ENCODE results near the gene LDLRAD4. TPM values are rescaled to one million over a fixed set of nuclear protein-coding genes. Genes with fewer than 3 reads are reported as not detected.
A peak's percentile ranks its signal among the peaks of the same experiment; 100 is the strongest.

The LDLRAD4 gene
- total RNA-seq, 2 experiments from 2014 or later = 37.3 to 38.5 TPM

DNA sequence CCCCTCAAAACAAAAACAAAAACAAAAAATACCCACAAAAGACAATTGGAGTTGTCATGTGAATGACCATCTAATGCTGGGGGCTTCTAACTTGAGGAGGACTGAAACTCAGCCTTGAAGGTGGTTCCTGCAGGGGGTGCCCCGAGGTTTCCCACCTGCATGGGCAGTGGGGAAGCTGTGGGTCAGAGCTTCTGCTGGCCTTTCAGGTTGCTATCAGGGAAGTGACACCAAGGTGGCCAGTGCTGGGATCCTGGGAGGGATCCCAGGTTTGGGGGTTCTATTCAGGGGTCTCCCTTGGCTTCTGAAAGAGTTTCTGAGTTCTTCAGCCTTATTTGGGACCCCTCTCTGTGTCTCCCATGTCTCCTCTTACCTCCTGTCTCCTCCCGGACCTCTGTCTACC is 62.8 kb downstream of the LDLRAD4 start:
- H3K36me3 Mint-ChIP-seq (ENCODE audit: low read depth) = peaks cover 25% of the 10 kb centered on the region
- ATAC-seq (no peak), DNase-seq (no peak)
- no peaks in the 10 kb centered on the region for H3K27me3 Mint-ChIP-seq
- CTCF ChIA-PET = interaction anchor here (1.0 to 1.7 kb wide), 3 partner anchors 13 to 65 kb away, joined by 3 read pairs; no protein-coding TSS in a partner anchor
- H3K4me3 Mint-ChIP-seq = no peak overlapping the region
- H3K27ac Mint-ChIP-seq = peak overlapping the region; percentile 81
- H3K4me1 Mint-ChIP-seq (ENCODE audit: low read depth) = peaks cover 87% of the 10 kb centered on the region
- POLR2A ChIA-PET = interaction anchor here (0.9 kb wide), 1 partner anchor 20 kb away, joined by 3 read pairs; no protein-coding TSS in a partner anchor
- TF ChIP-seq, protein P1, sequence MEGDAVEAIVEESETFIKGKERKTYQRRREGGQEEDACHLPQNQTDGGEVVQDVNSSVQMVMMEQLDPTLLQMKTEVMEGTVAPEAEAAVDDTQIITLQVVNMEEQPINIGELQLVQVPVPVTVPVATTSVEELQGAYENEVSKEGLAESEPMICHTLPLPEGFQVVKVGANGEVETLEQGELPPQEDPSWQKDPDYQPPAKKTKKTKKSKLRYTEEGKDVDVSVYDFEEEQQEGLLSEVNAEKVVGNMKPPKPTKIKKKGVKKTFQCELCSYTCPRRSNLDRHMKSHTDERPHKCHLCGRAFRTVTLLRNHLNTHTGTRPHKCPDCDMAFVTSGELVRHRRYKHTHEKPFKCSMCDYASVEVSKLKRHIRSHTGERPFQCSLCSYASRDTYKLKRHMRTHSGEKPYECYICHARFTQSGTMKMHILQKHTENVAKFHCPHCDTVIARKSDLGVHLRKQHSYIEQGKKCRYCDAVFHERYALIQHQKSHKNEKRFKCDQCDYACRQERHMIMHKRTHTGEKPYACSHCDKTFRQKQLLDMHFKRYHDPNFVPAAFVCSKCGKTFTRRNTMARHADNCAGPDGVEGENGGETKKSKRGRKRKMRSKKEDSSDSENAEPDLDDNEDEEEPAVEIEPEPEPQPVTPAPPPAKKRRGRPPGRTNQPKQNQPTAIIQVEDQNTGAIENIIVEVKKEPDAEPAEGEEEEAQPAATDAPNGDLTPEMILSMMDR (IDR thresholded peaks at IDR 0.05) = no peak
- peaks cover 8% of the 10 kb centered on the region for H3K9me3 Mint-ChIP-seq
- intact Hi-C loops (cut with micrococcal nuclease) = no loop called here

DNA sequence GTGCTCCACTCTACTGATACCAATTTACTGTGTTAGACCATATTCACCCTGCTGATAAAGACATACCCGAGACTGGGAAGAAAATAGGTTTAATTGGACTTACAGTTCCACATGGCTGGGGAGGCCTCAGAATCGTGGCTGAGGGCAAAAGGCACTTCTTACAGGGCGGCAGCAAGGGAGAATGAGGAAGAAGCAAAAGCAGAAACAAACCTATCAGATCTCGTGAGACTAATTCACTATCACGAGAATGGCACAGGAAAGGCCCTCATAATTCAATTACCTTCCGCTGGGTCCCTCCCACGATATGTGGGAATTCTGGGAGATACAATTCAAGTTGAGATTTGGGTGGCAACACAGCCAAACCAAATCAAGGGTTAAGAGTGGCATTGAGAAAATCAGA is 65.2 kb downstream of the LDLRAD4 start:
- H3K27ac Mint-ChIP-seq = no peak overlapping the region
- CTCF ChIA-PET = interaction anchor here (1.4 kb wide), 1 partner anchor 11 kb away, joined by 5 read pairs; no protein-coding TSS in a partner anchor

DNA sequence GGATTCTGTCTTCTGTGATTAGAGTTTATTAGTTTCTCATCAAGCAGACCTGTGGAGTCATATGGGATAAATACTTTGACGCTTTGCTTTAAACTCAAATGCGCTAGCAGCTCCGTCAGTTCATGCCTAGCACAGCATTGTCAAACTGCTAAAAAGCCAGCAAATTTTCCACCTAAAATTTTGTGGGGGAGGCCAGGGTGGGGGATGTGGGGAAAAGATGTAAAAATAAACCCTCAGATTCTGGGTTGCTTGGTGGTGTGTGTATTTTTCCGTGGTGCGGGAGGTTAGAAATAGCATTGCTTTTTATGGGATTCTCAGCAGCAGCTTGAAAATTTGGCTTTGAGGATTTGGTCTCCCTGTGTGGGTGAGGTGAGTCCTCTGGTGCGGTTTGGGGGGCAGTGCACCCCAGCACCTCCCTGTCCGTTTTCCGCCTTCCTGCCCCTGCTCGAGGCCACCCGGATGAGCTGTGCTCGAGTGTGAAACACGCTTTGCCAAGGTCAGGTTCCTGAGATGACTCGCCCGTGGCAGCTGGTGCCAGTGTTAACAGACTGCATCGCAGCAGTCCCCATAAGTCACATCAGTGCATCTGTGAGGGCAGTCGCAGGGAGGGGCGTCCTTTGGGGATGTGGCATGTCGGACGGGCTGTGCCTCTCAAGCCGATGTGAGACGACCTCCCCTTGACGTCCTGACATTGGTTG is 65.9 kb downstream of the LDLRAD4 start:
- intact Hi-C loops (cut with micrococcal nuclease) = no loop called here
- Mint-ChIP-seq H3K36me3 (ENCODE audit: low read depth) (peaks cover 14% of the 10 kb centered on the region), H3K27ac (peak overlapping the region; percentile 50), H3K27me3 (no peaks in the 10 kb centered on the region), H3K4me1 (ENCODE audit: low read depth) (peaks cover 76% of the 10 kb centered on the region), H3K9me3 (peaks cover 5% of the 10 kb centered on the region), H3K4me3 (peak overlapping the region; percentile 7)
- TF ChIP-seq, protein P1 (IDR thresholded peaks at IDR 0.05) = no peak
- CTCF ChIA-PET = interaction anchor here (1.4 kb wide), 1 partner anchor 10 kb away, joined by 5 read pairs; no protein-coding TSS in a partner anchor
- DNase-seq = peak; percentile 74
- POLR2A ChIA-PET = interaction anchor here (0.6 to 1.5 kb wide), 4 partner anchors 10 to 93 kb away, joined by 3 to 4 read pairs (median 3); no protein-coding TSS in a partner anchor
- ATAC-seq = peak; percentile 72

More for the DNA sequence above, 65.2 kb downstream of the LDLRAD4 start:
- ATAC-seq (no peak), DNase-seq (no peak)
- H3K4me3 Mint-ChIP-seq = no peak overlapping the region
- TF ChIP-seq, protein P1 (IDR thresholded peaks at IDR 0.05) = no peak
- peaks cover 76% of the 10 kb centered on the region for H3K4me1 Mint-ChIP-seq (ENCODE audit: low read depth)
- no peaks in the 10 kb centered on the region for H3K27me3 Mint-ChIP-seq
- intact Hi-C loops (cut with micrococcal nuclease) = no loop called here
- POLR2A ChIA-PET = interaction anchor here (0.6 to 1.0 kb wide), 3 partner anchors 14 to 94 kb away, joined by 3 read pairs; no protein-coding TSS in a partner anchor
- H3K36me3 Mint-ChIP-seq (ENCODE audit: low read depth) = peaks cover 18% of the 10 kb centered on the region
- peaks cover 5% of the 10 kb centered on the region for H3K9me3 Mint-ChIP-seq

DNA sequence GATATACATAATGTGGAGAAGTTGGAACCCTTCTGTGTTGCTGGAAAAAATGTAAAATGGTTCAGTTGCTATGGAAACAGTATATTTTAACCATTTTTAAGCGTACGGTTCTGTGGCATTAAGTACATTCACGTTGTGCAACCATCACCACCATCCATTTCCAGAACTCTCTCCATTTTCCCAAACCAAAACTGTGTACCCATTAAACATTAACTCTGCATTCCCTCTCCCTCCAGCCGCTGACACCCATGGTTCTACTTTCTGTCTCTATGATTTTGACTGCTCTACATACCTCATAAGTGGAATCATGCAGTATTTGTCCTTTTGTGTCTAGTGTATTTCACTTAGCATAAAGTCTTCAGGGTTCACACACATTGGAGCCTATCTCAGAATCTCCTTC is 67.3 kb downstream of the LDLRAD4 start:
- intact Hi-C loops (cut with micrococcal nuclease) = no loop called here
- TF ChIP-seq, protein P1 (IDR thresholded peaks at IDR 0.05) = no peak
- Mint-ChIP-seq H3K9me3 (peaks cover 5% of the 10 kb centered on the region), H3K4me1 (ENCODE audit: low read depth) (peaks cover 76% of the 10 kb centered on the region), H3K27ac (no peak overlapping the region), H3K27me3 (no peaks in the 10 kb centered on the region), H3K4me3 (no peak overlapping the region), H3K36me3 (ENCODE audit: low read depth) (peaks cover 14% of the 10 kb centered on the region)
- ATAC-seq = no peak
- CTCF ChIA-PET = interaction anchor here (1.1 kb wide), 1 partner anchor 70 kb away, joined by 3 read pairs; no protein-coding TSS in a partner anchor
- POLR2A ChIA-PET = no interaction called here
- DNase-seq = no peak
